G401.6 (cell line): ENCODE results near the gene IL13RA1.
"Not testable (repeated sequence)": the region's sequence is repeated elsewhere in the genome, so short reads cannot be mapped to it uniquely, and the experiment has no call there.

Experiments
- FAIRE-seq: peaks from 2 replicates; lab custom pipeline; 2012; peaks lifted over from hg19 to GRCh38; lab: Jason Lieb, UNC

Gene IL13RA1

DNA sequence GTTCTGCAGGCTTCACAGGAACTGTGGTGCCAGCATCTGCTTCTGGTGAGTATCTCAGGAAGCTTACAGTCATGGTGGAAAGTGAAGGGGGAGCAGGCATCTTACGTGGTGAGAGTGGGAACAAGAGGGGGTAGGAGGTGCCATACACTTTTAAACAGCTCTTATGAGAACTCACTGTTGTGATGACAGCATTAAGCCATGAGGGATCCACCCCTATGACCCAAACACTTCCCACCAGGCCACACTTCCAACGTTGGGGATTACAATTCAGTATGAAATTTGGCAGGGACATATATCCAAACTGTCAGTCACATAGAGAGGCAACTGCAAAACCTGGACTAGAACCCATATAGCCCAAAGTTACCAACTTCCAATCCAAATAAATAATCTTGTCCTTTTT, 53.1 kb downstream of the IL13RA1 start:
- FAIRE-seq = no peak

DNA sequence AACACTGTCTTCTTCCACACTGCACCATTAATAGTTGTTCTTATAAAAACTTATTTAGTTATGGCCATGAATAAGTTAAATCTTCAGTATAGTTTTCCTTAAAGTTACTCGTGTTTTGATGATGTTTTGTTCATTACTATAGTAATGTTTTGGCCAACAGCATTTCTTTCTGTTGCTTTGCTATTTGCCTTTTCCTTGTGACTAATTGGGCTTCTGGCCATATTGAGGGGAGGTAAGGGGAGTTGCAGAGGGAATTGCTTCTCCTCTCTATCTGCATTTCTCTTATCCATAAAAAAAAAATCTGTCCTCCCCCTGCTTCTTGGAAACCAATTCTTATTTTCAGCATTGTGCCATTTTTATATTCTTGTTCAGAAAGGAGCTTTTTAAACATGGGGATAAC, 53.5 kb downstream of the IL13RA1 start:
- FAIRE-seq = no peak

DNA sequence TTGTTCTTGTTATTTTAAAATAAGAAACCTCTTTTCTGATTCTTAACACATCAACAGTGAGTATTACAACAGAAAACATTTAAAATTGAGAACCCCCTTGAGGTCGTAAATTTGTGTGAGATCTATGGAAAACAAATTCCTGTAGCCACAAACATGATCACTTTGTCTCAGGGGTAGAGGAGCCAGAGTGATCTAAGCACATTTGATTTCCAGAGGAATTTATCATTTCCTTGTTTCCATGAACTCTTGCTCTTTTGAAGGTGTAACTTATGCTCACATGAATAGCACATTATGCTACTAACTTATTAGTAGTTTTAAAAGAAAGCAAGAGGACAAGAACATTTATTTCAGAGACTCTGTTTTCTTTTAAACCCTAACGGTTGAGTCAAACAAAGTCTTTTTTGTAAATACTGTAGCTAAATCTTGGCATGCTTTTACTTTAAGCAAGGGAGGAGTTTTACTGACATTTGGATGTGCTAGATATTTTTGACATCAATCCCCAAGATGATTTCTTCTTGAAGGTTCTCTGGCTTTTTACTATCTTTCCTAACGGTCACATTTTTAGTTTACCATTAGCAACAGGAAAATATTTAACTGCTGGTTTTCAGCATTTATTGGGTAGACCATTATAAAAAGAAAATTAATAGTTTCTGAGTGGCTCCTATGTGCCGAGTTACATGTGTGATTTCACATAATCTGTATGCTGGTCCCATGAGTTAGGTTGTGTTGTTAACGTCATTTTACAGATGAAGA, 68.3 kb downstream of the IL13RA1 start:
- no peak for FAIRE-seq

GRCh38 chrX:118802857-118803256, 75.5 kb downstream of the IL13RA1 start:
- no peak for FAIRE-seq

DNA sequence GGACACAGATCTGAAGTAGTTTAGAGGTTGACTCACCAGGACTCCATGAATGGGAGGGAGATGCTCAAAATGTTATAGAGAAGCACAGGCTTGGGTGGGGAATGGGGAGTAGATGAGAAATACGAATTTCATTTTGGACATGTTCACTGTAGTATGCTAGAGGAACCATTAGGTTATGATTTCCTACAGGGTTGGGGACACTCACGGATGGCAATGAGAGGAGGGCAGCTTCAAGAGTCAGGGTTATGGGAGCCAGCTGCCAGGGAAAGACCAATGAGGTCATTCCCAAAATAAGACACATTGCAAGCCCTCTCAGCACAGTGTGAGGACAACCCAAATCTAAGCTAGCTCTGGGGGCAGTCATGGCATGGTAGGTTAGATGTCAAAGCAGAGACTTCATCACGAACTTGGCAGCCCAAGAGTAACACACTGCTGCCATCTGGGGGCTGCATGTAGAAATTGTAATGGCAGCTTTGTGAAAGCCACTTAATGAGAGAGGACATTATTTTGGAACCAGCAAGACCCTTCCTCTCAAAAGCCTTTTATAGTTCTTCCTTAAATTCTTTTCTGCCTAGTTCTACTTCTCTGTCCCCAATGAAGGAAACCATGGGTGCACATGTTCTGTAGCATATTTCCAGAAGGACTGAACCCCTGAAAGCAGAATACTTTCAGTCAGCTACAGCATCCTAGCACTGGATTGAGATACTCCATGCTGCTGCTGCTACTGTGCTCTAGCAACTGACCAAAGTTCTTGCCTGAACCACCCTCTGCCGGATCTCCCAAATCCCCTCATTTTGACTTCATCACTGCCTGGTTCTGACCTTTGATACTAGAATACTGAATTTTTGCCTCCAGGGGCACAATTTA, 80.0 kb downstream of the IL13RA1 start:
- FAIRE-seq = no peak

DNA sequence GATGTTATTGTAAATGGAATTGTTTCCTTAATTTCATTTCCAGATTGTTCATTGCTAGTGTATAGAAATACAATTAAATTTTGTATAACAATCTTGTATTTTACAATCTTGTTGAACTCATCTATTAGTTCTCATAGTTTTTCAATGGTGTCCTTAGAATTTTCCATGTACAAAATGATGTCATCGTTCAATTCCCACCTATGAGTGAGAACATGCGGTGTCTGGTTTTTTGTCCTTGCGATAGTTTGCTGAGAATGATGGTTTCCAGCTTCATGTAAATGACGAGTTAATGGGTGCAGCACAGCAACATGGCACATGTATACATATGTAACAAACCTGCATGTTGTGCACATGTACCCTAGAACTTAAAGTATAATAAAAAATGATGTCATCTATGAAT, 89.9 kb downstream of the IL13RA1 start:
- not testable (repeated sequence) for FAIRE-seq

DNA sequence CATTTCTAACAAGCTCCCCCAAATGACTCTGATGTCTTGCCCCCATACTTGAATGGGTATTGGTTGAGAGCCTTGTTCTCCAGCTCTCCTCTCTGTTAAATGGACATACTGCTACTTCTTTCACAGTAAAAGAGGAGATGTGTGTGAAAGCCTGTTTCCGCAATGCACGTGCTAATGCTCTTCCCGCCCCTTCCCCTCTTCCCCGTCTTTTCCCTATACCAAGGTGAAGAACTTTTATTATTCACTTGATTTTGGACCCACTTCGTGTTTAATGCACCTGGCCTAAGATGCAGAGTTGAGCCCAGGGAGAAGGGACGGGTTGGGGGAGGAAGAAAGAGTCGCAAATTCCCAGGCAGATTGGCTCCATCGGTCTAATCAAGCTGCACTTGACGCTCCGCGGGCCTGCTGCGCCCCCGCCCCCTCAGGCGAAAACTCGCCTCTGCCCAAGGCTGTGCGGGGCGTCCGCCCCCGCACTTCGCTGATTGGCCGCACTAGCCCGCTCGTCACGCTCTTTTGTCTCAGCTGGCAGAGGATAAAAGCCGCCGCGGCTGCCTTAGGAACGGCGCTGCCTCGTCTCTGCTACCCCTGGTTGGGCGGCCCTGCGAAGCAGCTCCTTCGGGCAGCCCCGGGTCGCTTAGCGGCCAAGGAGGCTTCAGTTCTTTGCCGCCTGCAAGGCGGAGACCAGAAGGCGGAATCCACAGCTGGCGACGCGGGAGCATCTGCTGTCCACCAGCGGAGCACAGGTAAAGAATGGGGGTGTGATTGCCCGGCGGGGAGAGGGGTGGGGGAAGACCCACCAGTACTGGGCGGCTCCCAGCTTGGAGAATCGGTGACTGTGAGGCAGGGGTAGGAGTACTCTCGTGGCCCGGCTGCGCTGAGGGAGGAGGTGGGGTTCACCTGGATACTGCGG, 96.1 kb downstream of the IL13RA1 start, which contains the start of gene ZCCHC12:
ZCCHC12 (plus strand) TSS at position 562 of the 910 bp plus-strand sequence. CDS start 1,421 bp downstream, outside the sequence.
- FAIRE-seq = no peak

GRCh38 chrX:118824173-118824730, 96.8 kb downstream of the IL13RA1 start:
- no peak for FAIRE-seq

- FAIRE-seq = no peak
These were observed 97.8 kb downstream of the IL13RA1 start for GRCh38 chrX:118825227-118825626.

- no peak for FAIRE-seq
These were observed 112.0 kb downstream of the IL13RA1 start for GRCh38 chrX:118839334-118839958.
